ENCODE results near the gene MICAL2.

DNA sequence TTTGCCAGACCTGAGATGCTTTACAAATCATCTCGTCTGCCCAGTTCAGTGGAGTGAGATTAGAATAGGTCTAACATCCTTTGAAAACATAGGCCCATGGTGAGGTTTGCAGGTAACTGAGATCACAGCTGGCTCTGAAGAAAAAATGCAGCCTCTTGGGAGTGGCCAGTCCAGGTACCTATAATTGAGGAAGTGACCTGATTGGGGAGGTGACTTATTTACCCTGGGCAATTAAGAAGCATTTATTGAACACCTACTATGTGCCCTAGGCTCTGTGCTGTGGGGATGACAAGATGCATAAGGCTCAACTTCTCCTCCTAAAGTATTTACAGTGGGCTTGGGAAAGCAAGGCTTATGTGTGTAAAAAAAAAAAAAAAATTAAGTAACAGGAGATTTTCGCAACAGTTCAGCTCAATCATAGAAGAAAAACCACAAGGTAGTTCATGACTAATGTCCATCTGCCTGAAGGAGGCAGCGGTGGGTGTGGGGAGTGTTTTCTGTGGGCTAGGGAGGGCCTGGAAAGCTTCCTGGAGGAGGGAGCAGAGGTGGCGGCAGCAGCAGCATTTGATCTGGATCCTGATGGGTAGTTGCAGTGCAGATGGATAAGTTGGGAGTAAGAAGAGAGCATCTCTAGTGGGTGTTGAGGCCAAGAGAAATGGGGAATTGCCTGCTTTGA, 16.1 kb downstream of the MICAL2 start:
- TF ChIP-seq, protein P1, sequence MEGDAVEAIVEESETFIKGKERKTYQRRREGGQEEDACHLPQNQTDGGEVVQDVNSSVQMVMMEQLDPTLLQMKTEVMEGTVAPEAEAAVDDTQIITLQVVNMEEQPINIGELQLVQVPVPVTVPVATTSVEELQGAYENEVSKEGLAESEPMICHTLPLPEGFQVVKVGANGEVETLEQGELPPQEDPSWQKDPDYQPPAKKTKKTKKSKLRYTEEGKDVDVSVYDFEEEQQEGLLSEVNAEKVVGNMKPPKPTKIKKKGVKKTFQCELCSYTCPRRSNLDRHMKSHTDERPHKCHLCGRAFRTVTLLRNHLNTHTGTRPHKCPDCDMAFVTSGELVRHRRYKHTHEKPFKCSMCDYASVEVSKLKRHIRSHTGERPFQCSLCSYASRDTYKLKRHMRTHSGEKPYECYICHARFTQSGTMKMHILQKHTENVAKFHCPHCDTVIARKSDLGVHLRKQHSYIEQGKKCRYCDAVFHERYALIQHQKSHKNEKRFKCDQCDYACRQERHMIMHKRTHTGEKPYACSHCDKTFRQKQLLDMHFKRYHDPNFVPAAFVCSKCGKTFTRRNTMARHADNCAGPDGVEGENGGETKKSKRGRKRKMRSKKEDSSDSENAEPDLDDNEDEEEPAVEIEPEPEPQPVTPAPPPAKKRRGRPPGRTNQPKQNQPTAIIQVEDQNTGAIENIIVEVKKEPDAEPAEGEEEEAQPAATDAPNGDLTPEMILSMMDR (conservative IDR thresholded peaks at IDR 0.05; ENCODE audit: low read length), result no peak
- no peak for TF ChIP-seq EZH2phosphoT487 (IDR thresholded peaks at IDR 0.05; ENCODE audit: borderline replicate concordance, low read depth, low read length)

All from OCI-LY7 (cell line).